ENCODE data around the gene SLITRK1.

- TF ChIP-seq CCAR2 (IDR thresholded peaks at IDR 0.05; ENCODE audit: low read depth, low read length) (no peak), SMC3 (conservative IDR thresholded peaks at IDR 0.05; ENCODE audit: insufficient read depth, low read depth, low read length) (no peak), ETS1 (conservative IDR thresholded peaks at IDR 0.05; ENCODE audit: control insufficient read depth, low read depth, low read length) (no peak), ZNF354B (CRISPR knock-in tag; IDR thresholded peaks at IDR 0.05) (no peak), REST (IDR thresholded peaks at IDR 0.05; ENCODE audit: borderline replicate concordance) (no peak), REST (CRISPR knock-in tag; IDR thresholded peaks at IDR 0.05; ENCODE audit: low read depth) (no peak), ZSCAN29 (IDR thresholded peaks at IDR 0.05) (no peak), CTBP1 (IDR thresholded peaks at IDR 0.05; ENCODE audit: borderline replicate concordance) (no peak), MAX (CRISPR knock-in tag; IDR thresholded peaks at IDR 0.05) (no peak), AFF1 (IDR thresholded peaks at IDR 0.05; ENCODE audit: low read depth in 1 of 2, partially characterized antibody in 2 of 2) (no peak), KAT2B (IDR thresholded peaks at IDR 0.05; ENCODE audit: low read depth, low read length) (no peak), U2AF2 (optimal IDR thresholded peaks at IDR 0.05; ENCODE audit: low read depth, low read length) (no peak)
Measured at GRCh38 chr13:83895994-83896580, 13.8 kb upstream of the SLITRK1 start.
